B cell (primary cell): ENCODE results near the gene LCORL. TPM values are rescaled to one million over a fixed set of nuclear protein-coding genes. Genes with fewer than 3 reads are reported as not detected.
A peak's percentile ranks its signal among the peaks of the same experiment; 100 is the strongest.

Source experiments
- ATAC-seq: fragments of 200-7000 bp; cut with Tn5 transposase; one replicate; pipeline ENCODE4 v1.10.0; 2021; ENCODE audit warnings: low read depth, mild to moderate bottlenecking, moderate number of reproducible peaks, moderate library complexity
- CTCF ChIA-PET: fragments of 350-600 bp; sonication (Branson Sonifier 250); formaldehyde crosslinking; loops from one replicate; lab custom pipeline; 2021; ENCODE audit warnings: antibody characterized with exemption, inconsistent platforms; lab: Charles Lee
- POLR2A ChIA-PET: fragments of 350-600 bp; sonication (Branson Sonifier 250); formaldehyde crosslinking; loops from one replicate; lab custom pipeline; 2021; ENCODE audit warnings: antibody characterized with exemption; lab: Charles Lee
- DNase-seq: peaks from one replicate; pipeline ENCODE4 v3.0.0; 2013
- H2AFZ ChIP-seq: 2 replicates; pipeline ENCODE4 v1.6.1; 2012; ENCODE audit warnings: mild to moderate bottlenecking, low read depth, low read length; ENCODE audit not compliant: insufficient read depth, poor library complexity, severe bottlenecking
- H3K27ac ChIP-seq, 2 donors: 1 replicate in 1 of 2; 2 replicates in 1 of 2; pipeline ENCODE4 v1.5.1; 2012 to 2013; ENCODE audit warnings: low read length in 2 of 2, mild to moderate bottlenecking in 2 of 2, moderate library complexity in 1 of 2
- H3K27me3 ChIP-seq, 4 experiments: fragments of 200-600 bp in 1 of 4; sonication (generic) in 1 of 4; replicated peaks in 1 of 4; 1 replicate in 2 of 4; 2 replicates in 2 of 4; pipeline versions ENCODE4 v1.6.1 to v1.7.0; 2013 to 2016; ENCODE audit warnings: low read length in 3 of 4, mild to moderate bottlenecking in 2 of 4, mixed read lengths in 1 of 4, moderate library complexity in 1 of 4; ENCODE audit not compliant: insufficient read depth in 4 of 4, control insufficient read depth in 3 of 4; ENCODE audit errors: control extremely low read depth in 1 of 4
- H3K36me3 ChIP-seq, 2 experiments: replicated peaks in 1 of 2; 1 replicate in 1 of 2; 2 replicates in 1 of 2; pipeline versions ENCODE4 v1.6.1 to v1.7.1; 2013; ENCODE audit warnings: low read length in 1 of 2; ENCODE audit not compliant: insufficient read depth in 2 of 2, control insufficient read depth in 1 of 2; ENCODE audit errors: control extremely low read depth in 1 of 2, extremely low read depth in 1 of 2
- H3K4me1 ChIP-seq, 2 donors: fragments of 200-600 bp in 1 of 2; sonication (generic) in 1 of 2; 1 replicate in 1 of 2; 2 replicates in 1 of 2; pipeline versions ENCODE4 v1.5.1 to v1.6.1; 2013 to 2017; ENCODE audit warnings: low read length in 2 of 2; ENCODE audit not compliant: control insufficient read depth in 2 of 2, insufficient read depth in 2 of 2
- H3K4me2 ChIP-seq: replicated peaks from 2 replicates; pipeline ENCODE3; 2012; ENCODE audit warnings: mild to moderate bottlenecking, low read depth, low read length; ENCODE audit not compliant: poor library complexity, severe bottlenecking
- H3K4me3 ChIP-seq, 5 experiments: fragments of 200-600 bp in 1 of 5; sonication (generic) in 1 of 5; 1 replicate in 3 of 5; 2 replicates in 2 of 5; pipeline versions ENCODE4 v1.5.1 to v1.7.0; 2011 to 2016; ENCODE audit warnings: low read length in 4 of 5, mild to moderate bottlenecking in 4 of 5, low read depth in 2 of 5, control low read depth in 1 of 5, moderate library complexity in 1 of 5; ENCODE audit not compliant: insufficient read depth in 1 of 5; ENCODE audit errors: control extremely low read depth in 1 of 5, extremely low read depth in 1 of 5
- H3K79me2 ChIP-seq: fragments of 200-600 bp; sonication (generic); one replicate; pipeline ENCODE4 v1.6.0; 2016; ENCODE audit warnings: low read length; ENCODE audit not compliant: control insufficient read depth, insufficient read depth
- H3K9ac ChIP-seq: fragments of 200-600 bp; sonication (generic); 2 replicates; pipeline ENCODE4 v1.6.1; 2017; ENCODE audit warnings: mild to moderate bottlenecking, low read length, moderate library complexity
- H3K9me3 ChIP-seq, 3 donors: one replicate each; pipeline versions ENCODE4 v1.6.1 to v1.7.1; 2013; ENCODE audit warnings: low read length in 2 of 3; ENCODE audit not compliant: control insufficient read depth in 2 of 3, insufficient read depth in 1 of 3; ENCODE audit errors: control extremely low read depth in 1 of 3
- H4K20me1 ChIP-seq: 2 replicates; pipeline ENCODE4 v1.6.0; 2012; ENCODE audit warnings: mild to moderate bottlenecking, low read length; ENCODE audit not compliant: insufficient read depth, control insufficient read depth, poor library complexity, severe bottlenecking
- H3K27ac Mint-ChIP-seq: one replicate; pipeline ENCODE4 v1.8.0; 2021; ENCODE audit warnings: mixed read lengths
- H3K27me3 Mint-ChIP-seq: one replicate; pipeline ENCODE4 v1.8.0; 2021; ENCODE audit warnings: mixed read lengths
- H3K4me1 Mint-ChIP-seq: one replicate; pipeline ENCODE4 v1.8.0; 2021; ENCODE audit warnings: mixed read lengths
- H3K4me3 Mint-ChIP-seq: one replicate; pipeline ENCODE4 v1.8.0; 2021; ENCODE audit warnings: mixed read lengths
- H3K9me3 Mint-ChIP-seq: one replicate; pipeline ENCODE4 v1.8.0; 2022; ENCODE audit warnings: mixed read lengths; ENCODE audit not compliant: insufficient read depth
- CTCF ChIP-seq: fragments of 200-600 bp; IDR thresholded peaks from one replicate; pipeline ENCODE4 v1.8.0; 2022; ENCODE audit warnings: antibody characterized with exemption, mild to moderate bottlenecking
- EZH2 ChIP-seq: IDR thresholded peaks from 2 replicates; pipeline ENCODE4 v1.6.1; 2012; ENCODE audit warnings: borderline replicate concordance, low read depth, mild to moderate bottlenecking, moderate library complexity, low read length; ENCODE audit not compliant: insufficient read depth, poor library complexity, severe bottlenecking
- WGBS: methylation state at CpG from one replicate; pipeline ENCODE4 v1.1.5; 2013; ENCODE audit warnings: missing lambda C conversion rate; ENCODE audit not compliant: insufficient coverage; 5-methylcytosine and 5-hydroxymethylcytosine counted together
- intact Hi-C: fragments of 100-400 bp; cut with micrococcal nuclease; formaldehyde crosslinking; loops from one replicate; pipeline ENCODE4 v1.10.0; 2022
- polyA plus RNA-seq: library from polyadenylated mRNA; depleted of rRNA; stranded (reverse); fragments of >200 nt; gene quantifications from 2 replicates; pipeline ENCODE4 v1.2.3, GENCODE V29; 2012
- total RNA-seq, 2 donors: library from RNA; stranded (reverse); fragments of 120-200 nt in 1 of 2; gene quantifications; 1 replicate in 1 of 2; 2 replicates in 1 of 2; pipeline versions ENCODE4 v1.2.3 to v1.2.4, GENCODE V29; 2013 to 2022

LCORL gene
- total and polyA plus RNA-seq, 2 donors (not counting 1 experiment from before 2014, with no cell fraction given), result 1.2 to 31.3 TPM

GRCh38 chr4:17810260-17811077, 211.1 kb downstream of the LCORL start, which contains the start of the genes DCAF16 and NCAPG:
Gene DCAF16 (minus strand): TSS chr4:17810757. CDS start chr4:17804141, 6,616 bp downstream.
Gene NCAPG (plus strand): TSS chr4:17810979. CDS start chr4:17811078, 99 bp downstream.
- no peaks in the 10 kb centered on the region for H3K9me3 ChIP-seq
- DNase-seq (peak; percentile 100), ATAC-seq (peak; percentile 94)
- peaks cover 61% of the 10 kb centered on the region for H3K79me2 ChIP-seq
- H3K27me3 Mint-ChIP-seq, result no peaks in the 10 kb centered on the region
- TF ChIP-seq CTCF, result no peak
- no peak for TF ChIP-seq EZH2
- H3K27me3 ChIP-seq, result no peaks in the 10 kb centered on the region
- H2AFZ ChIP-seq, result peak within 1 kb of the TSS; percentile 86
- H3K9ac ChIP-seq, result peak within 1 kb of the TSS; percentile 92
- H3K36me3 ChIP-seq, result peaks cover 0 to 1% of the 10 kb centered on the region in 2 experiments
- H3K4me1 ChIP-seq, result peaks cover 32 to 37% of the 10 kb centered on the region in 2 donors
- peak within 1 kb of the TSS; percentile 97 for H3K4me3 Mint-ChIP-seq
- H3K9me3 Mint-ChIP-seq, result no peaks in the 10 kb centered on the region
- H3K27ac Mint-ChIP-seq, result peak within 1 kb of the TSS; percentile 100
- intact Hi-C loops, result loop anchor here (1.0 kb wide), 4 partner anchors 196 to 233 kb away; partner anchors contain the start of genes LAP3 and MED28
- under 1% methylated on average over 69 of the region's 69 CpGs for WGBS
- H3K4me2 ChIP-seq, result peak within 1 kb of the TSS; percentile 86
- peaks cover 28% of the 10 kb centered on the region for H4K20me1 ChIP-seq
- ChIA-PET POLR2A (interaction anchor here (1.0 to 1.2 kb wide), 3 partner anchors 196 to 234 kb away, joined by 3 to 4 read pairs (median 3); partner anchors contain the start of genes LAP3 and MED28), CTCF (interaction anchor here (0.9 to 4.3 kb wide), 9 partner anchors 9 to 298 kb away, joined by 3 to 53 read pairs (median 5); partner anchors contain the start of genes MED28 and QDPR)
- peak within 1 kb of the TSS; percentile 94 to 99 for H3K27ac ChIP-seq
- H3K4me3 ChIP-seq, result peak within 1 kb of the TSS; percentile 81 to 91 (median 86)
- H3K4me1 Mint-ChIP-seq, result peaks cover 54% of the 10 kb centered on the region
